Trophoblast cell (in vitro differentiated cells and primary cell): ENCODE measurements around the gene RBM8A.
"Not testable (repeated sequence)": the region's sequence is repeated elsewhere in the genome, so short reads cannot be mapped to it uniquely, and the experiment has no call there.

Source experiments
- DNase-seq, 2 donors: peaks; one replicate each; pipeline ENCODE4 v3.0.0-alpha.2; 2016
- H2AFZ ChIP-seq: 2 replicates; pipeline ENCODE4 v1.6.1; 2013; ENCODE audit warnings: low read length, moderate library complexity, mild to moderate bottlenecking; ENCODE audit not compliant: insufficient read depth, poor library complexity
- H2AK5ac ChIP-seq: 2 replicates; pipeline ENCODE4 v1.6.1; 2013; ENCODE audit warnings: mild to moderate bottlenecking, low read length
- H2BK120ac ChIP-seq: 2 replicates; pipeline ENCODE4 v1.6.1; 2013; ENCODE audit warnings: low read length, mild to moderate bottlenecking, moderate library complexity; ENCODE audit not compliant: insufficient read depth, poor library complexity
- H2BK12ac ChIP-seq: 2 replicates; pipeline ENCODE4 v1.6.1; 2013; ENCODE audit warnings: mild to moderate bottlenecking, low read length, moderate library complexity
- H2BK5ac ChIP-seq: 2 replicates; pipeline ENCODE4 v1.6.1; 2013; ENCODE audit warnings: low read length, low read depth, moderate library complexity, mild to moderate bottlenecking; ENCODE audit not compliant: poor library complexity
- H3K14ac ChIP-seq: 2 replicates; pipeline ENCODE4 v1.6.1; 2013; ENCODE audit warnings: mild to moderate bottlenecking, low read length
- H3K18ac ChIP-seq: 2 replicates; pipeline ENCODE4 v1.6.1; 2013; ENCODE audit warnings: mild to moderate bottlenecking, low read length
- H3K23ac ChIP-seq: 2 replicates; pipeline ENCODE4 v1.6.1; 2013; ENCODE audit warnings: low read length
- H3K27ac ChIP-seq: 2 replicates; pipeline ENCODE4 v1.5.1; 2013; ENCODE audit warnings: low read depth, mild to moderate bottlenecking, inconsistent platforms, low read length, moderate library complexity
- H3K27me3 ChIP-seq: 2 replicates; pipeline ENCODE4 v1.6.1; 2013; ENCODE audit warnings: inconsistent platforms, mild to moderate bottlenecking, low read length, moderate library complexity; ENCODE audit not compliant: insufficient read depth
- H3K36me3 ChIP-seq, 2 experiments: 1 replicate in 1 of 2; 2 replicates in 1 of 2; pipeline ENCODE4 v1.6.1; 2013; ENCODE audit warnings: low read length in 2 of 2, mild to moderate bottlenecking in 2 of 2, moderate library complexity in 1 of 2; ENCODE audit not compliant: insufficient read depth in 2 of 2, control insufficient read depth in 1 of 2
- H3K4ac ChIP-seq: 2 replicates; pipeline ENCODE4 v1.6.1; 2013; ENCODE audit warnings: low read depth, mild to moderate bottlenecking, low read length, moderate library complexity
- H3K4me1 ChIP-seq, 2 experiments: 1 replicate in 1 of 2; 2 replicates in 1 of 2; pipeline ENCODE4 v1.6.1; 2013; ENCODE audit warnings: low read length in 2 of 2, mild to moderate bottlenecking in 2 of 2, moderate library complexity in 1 of 2; ENCODE audit not compliant: insufficient read depth in 2 of 2, control insufficient read depth in 1 of 2
- H3K4me2 ChIP-seq: 2 replicates; pipeline ENCODE4 v1.6.1; 2013; ENCODE audit warnings: inconsistent platforms, mild to moderate bottlenecking, low read length, moderate library complexity
- H3K4me3 ChIP-seq: 2 replicates; pipeline ENCODE4 v1.5.1; 2013; ENCODE audit warnings: mild to moderate bottlenecking, low read depth, low read length, inconsistent platforms
- H3K79me1 ChIP-seq: one replicate; pipeline ENCODE4 v1.6.1; 2013; ENCODE audit warnings: low read length
- H3K79me2 ChIP-seq: 2 replicates; pipeline ENCODE4 v1.6.1; 2013; ENCODE audit warnings: low read length, mild to moderate bottlenecking; ENCODE audit not compliant: control insufficient read depth, insufficient read depth, poor library complexity
- H3K9ac ChIP-seq: 2 replicates; pipeline ENCODE4 v1.6.1; 2013; ENCODE audit warnings: mild to moderate bottlenecking, low read length
- H3K9me3 ChIP-seq: 2 replicates; pipeline ENCODE4 v1.6.1; 2013; ENCODE audit warnings: low read depth, mild to moderate bottlenecking, control low read depth, inconsistent platforms, low read length; ENCODE audit not compliant: insufficient read depth
- H4K12ac ChIP-seq: 2 replicates; pipeline ENCODE4 v1.6.1; 2013; ENCODE audit warnings: low read depth, mild to moderate bottlenecking, low read length, moderate library complexity
- H4K8ac ChIP-seq: 2 replicates; pipeline ENCODE4 v1.6.1; 2013; ENCODE audit warnings: low read depth, mild to moderate bottlenecking, low read length, moderate library complexity
- H4K91ac ChIP-seq: one replicate; pipeline ENCODE4 v1.6.1; 2013; ENCODE audit warnings: low read depth, mild to moderate bottlenecking, low read length, moderate library complexity
- WGBS: extraction: QIAGEN DNeasy Blood & Tissue Kit; methylation state at CpG from one replicate; pipeline ENCODE4 v1.1.7; 2013; ENCODE audit warnings: missing lambda C conversion rate; ENCODE audit not compliant: insufficient read length, insufficient coverage; ENCODE audit errors: extremely low coverage; 5-methylcytosine and 5-hydroxymethylcytosine counted together

RBM8A gene

DNA sequence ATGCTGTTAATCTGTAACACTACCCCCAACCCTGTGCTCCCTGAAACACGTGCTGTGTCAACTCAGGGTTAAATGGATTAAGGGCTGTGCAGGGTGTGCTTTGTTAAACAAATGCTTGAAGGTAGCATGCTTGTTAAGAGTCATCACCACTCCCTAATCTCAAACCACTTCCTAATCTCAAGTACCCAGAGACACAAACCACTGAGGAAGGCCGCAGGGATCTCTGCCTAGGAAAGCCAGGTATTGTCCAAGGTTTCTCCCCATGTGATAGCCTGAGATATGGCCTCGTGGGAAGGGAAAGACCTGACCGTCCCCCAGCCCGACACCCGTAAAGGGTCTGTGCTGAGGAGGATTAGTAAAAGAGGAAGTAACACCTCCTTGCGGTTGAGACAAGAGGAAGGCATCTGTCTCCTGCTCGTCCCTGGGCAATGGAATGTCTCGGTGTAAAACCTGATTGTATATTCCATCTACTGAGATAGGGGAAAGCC is 5.3 kb upstream of the RBM8A start:
- not testable (repeated sequence) for H4K8ac ChIP-seq, H3K4me3 ChIP-seq, H3K23ac ChIP-seq, H3K9ac ChIP-seq, H3K36me3 ChIP-seq, H4K12ac ChIP-seq, H3K79me2 ChIP-seq, H4K91ac ChIP-seq, H3K27ac ChIP-seq, H2BK12ac ChIP-seq, H2AK5ac ChIP-seq, H3K18ac ChIP-seq, H3K4ac ChIP-seq, H3K9me3 ChIP-seq, H3K14ac ChIP-seq, H3K79me1 ChIP-seq, H2BK5ac ChIP-seq, H2BK120ac ChIP-seq, H3K27me3 ChIP-seq, H3K4me2 ChIP-seq, H3K4me1 ChIP-seq, H2AFZ ChIP-seq
- no CpG with 5 or more reads among the region's 9 CpGs for WGBS
- DNase-seq, result peak; percentile 29 to 53

- DNase-seq, result no peak
- peak overlapping the region; percentile 46 for H2BK120ac ChIP-seq
- no peaks in the 10 kb centered on the region for H3K27me3 ChIP-seq
- H4K91ac ChIP-seq, result peak overlapping the region; percentile 43
- H3K4me3 ChIP-seq, result peak overlapping the region; percentile 38
- H3K4me1 ChIP-seq, result peaks cover 0 to 6% of the 10 kb centered on the region in 2 experiments
- peak overlapping the region; percentile 67 for H3K14ac ChIP-seq
- H3K36me3 ChIP-seq, result peaks cover 7 to 10% of the 10 kb centered on the region in 2 experiments
- WGBS, result no CpG with 5 or more reads among the region's 20 CpGs
- H3K9ac ChIP-seq, result peak overlapping the region; percentile 86
- H3K9me3 ChIP-seq, result no peaks in the 10 kb centered on the region
- H3K18ac ChIP-seq, result no peak overlapping the region
- H2AFZ ChIP-seq, result peak overlapping the region; percentile 68
- H3K79me1 ChIP-seq, result peaks cover 10% of the 10 kb centered on the region
- peak overlapping the region; percentile 93 for H3K4ac ChIP-seq
- H2BK12ac ChIP-seq, result no peak overlapping the region
- H4K12ac ChIP-seq, result peak overlapping the region; percentile 97
- peak overlapping the region; percentile 80 for H3K4me2 ChIP-seq
- peak overlapping the region; percentile 57 for H2BK5ac ChIP-seq
- no peak overlapping the region for H3K23ac ChIP-seq
- H4K8ac ChIP-seq, result peak overlapping the region; percentile 88
- peak overlapping the region; percentile 94 for H2AK5ac ChIP-seq
- no peak overlapping the region for H3K27ac ChIP-seq
- peaks cover 12% of the 10 kb centered on the region for H3K79me2 ChIP-seq
Measured at GRCh38 chr1:145927916-145928643, 796 bp upstream of the RBM8A start.

- no peak overlapping the region for H2BK120ac ChIP-seq
- H3K27ac ChIP-seq, result peak overlapping the region; percentile 82
- no peaks in the 10 kb centered on the region for H3K27me3 ChIP-seq
- no peak overlapping the region for H2BK5ac ChIP-seq
- DNase-seq, result no peak
- peak overlapping the region; percentile 63 for H3K18ac ChIP-seq
- no peak overlapping the region for H4K12ac ChIP-seq
- H3K4me3 ChIP-seq, result peak overlapping the region; percentile 90
- peak overlapping the region; percentile 55 for H3K14ac ChIP-seq
- no peak overlapping the region for H2AFZ ChIP-seq
- peak overlapping the region; percentile 45 for H4K91ac ChIP-seq
- H2AK5ac ChIP-seq, result peak overlapping the region; percentile 35
- H4K8ac ChIP-seq, result peak overlapping the region; percentile 95
- no CpG with 5 or more reads among the region's 19 CpGs for WGBS
- H3K9ac ChIP-seq, result peak overlapping the region; percentile 87
- no peak overlapping the region for H3K23ac ChIP-seq
- H3K79me2 ChIP-seq, result peaks cover 12% of the 10 kb centered on the region
- peak overlapping the region; percentile 80 for H3K4me2 ChIP-seq
- H3K79me1 ChIP-seq, result peaks cover 10% of the 10 kb centered on the region
- H3K4ac ChIP-seq, result peak overlapping the region; percentile 82
- no peak overlapping the region for H2BK12ac ChIP-seq
- peaks cover 7 to 10% of the 10 kb centered on the region in 2 experiments for H3K36me3 ChIP-seq
- peaks cover 0 to 6% of the 10 kb centered on the region in 2 experiments for H3K4me1 ChIP-seq
- no peaks in the 10 kb centered on the region for H3K9me3 ChIP-seq
Measured at GRCh38 chr1:145926686-145927062, 610 bp downstream of the RBM8A start.

DNA sequence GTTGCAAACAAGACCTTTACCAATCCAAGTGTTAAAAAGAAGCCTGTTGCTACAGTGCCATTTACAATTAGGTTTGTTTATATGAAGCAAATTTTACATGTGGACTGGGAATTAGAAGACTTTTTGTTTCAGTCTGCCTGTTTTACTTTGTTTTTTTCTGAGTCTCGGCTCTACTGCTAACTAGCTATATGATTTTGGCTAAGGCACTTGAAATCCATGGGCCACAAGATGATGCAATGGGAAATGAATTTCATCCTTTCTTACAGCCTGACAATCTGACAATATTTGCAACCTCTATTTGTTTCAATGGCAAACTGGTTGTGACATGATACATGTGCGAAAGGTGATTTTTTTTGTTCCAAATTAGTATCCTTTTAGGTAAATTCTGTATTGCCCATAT is 5.0 kb downstream of the RBM8A start:
- DNase-seq, result no peak
- Histone ChIP-seq H3K23ac (no peak overlapping the region), H3K14ac (no peak overlapping the region), H3K27me3 (no peaks in the 10 kb centered on the region), H3K79me2 (peaks cover 12% of the 10 kb centered on the region), H2BK120ac (no peak overlapping the region), H3K27ac (no peak overlapping the region), H4K12ac (no peak overlapping the region), H2AFZ (no peak overlapping the region), H3K36me3 (peaks cover 7 to 10% of the 10 kb centered on the region in 2 experiments), H3K9me3 (no peaks in the 10 kb centered on the region), H3K4me2 (no peak overlapping the region), H4K8ac (no peak overlapping the region), H3K9ac (no peak overlapping the region), H3K79me1 (peaks cover 11% of the 10 kb centered on the region), H2AK5ac (no peak overlapping the region), H2BK5ac (no peak overlapping the region), H4K91ac (no peak overlapping the region), H3K4ac (no peak overlapping the region), H2BK12ac (no peak overlapping the region), H3K18ac (no peak overlapping the region), H3K4me1 (peaks cover 7 to 20% of the 10 kb centered on the region in 2 experiments), H3K4me3 (no peak overlapping the region)
- WGBS, result no CpG with 5 or more reads among the region's 2 CpGs
